ENCODE results near the gene SOX6. TPM values are rescaled to one million over a fixed set of nuclear protein-coding genes. Genes with fewer than 3 reads are reported as not detected.

Gene SOX6
- 0.04 TPM for polyA plus RNA-seq (2013)

GRCh38 chr11:16356057-16356760 is at the start of gene SOX6:
TSS of gene SOX6 (minus strand) at chr11:16356546. CDS start at chr11:16341248, 15,298 bp downstream.
- Histone ChIP-seq H3K27ac (ENCODE audit: insufficient read depth in 1 of 2, low read depth in 1 of 2, low read length in 2 of 2, poor library complexity in 1 of 2, severe bottlenecking in 2 of 2) (no peak within 1 kb of the TSS), H3K4me1 (ENCODE audit: control extremely low read depth in 1 of 4, control insufficient read depth in 4 of 4, insufficient read depth in 4 of 4, low read length in 3 of 4) (peaks cover 3 to 18% (median 4%) of the 10 kb centered on the region in 4 experiments), H3K9me3 (ENCODE audit: control extremely low read depth in 1 of 5, control insufficient read depth in 4 of 5, insufficient read depth in 2 of 5, low read depth in 1 of 5, low read length in 4 of 5) (no peaks in the 10 kb centered on the region), H3K27me3 (replicated peaks in 2 of 5; ENCODE audit: control insufficient read depth in 4 of 5, insufficient read depth in 5 of 5, low read length in 4 of 5) (no peaks in the 10 kb centered on the region), H3K4me3 (ENCODE audit: control insufficient read depth in 1 of 7, extremely low read depth in 1 of 7, insufficient read depth in 4 of 7, low read depth in 2 of 7, low read length in 6 of 7) (peak within 1 kb of the TSS in 1 of 7 experiments; percentile 24), H3K36me3 (ENCODE audit: control insufficient read depth in 4 of 4, insufficient read depth in 4 of 4, low read length in 3 of 4) (no peaks in the 10 kb centered on the region)
- 14% methylated on average over 3 of the region's 3 CpGs for WGBS (ENCODE audit: insufficient coverage)
- DNase-seq: peak; percentile 14 to 63 (median 50)
- ChIA-PET CTCF (no interaction called here), POLR2A (interaction anchor here (0.6 kb wide), 1 partner anchor 41 kb away, joined by 3 read pairs; no protein-coding TSS in a partner anchor)

- CTCF ChIA-PET: no interaction called here
- POLR2A ChIA-PET: interaction anchor here (0.6 kb wide), 1 partner anchor 10 kb away, joined by 3 read pairs; no protein-coding TSS in a partner anchor
- no peak overlapping the region for H3K4me3 ChIP-seq (ENCODE audit: control insufficient read depth in 1 of 7, extremely low read depth in 1 of 7, insufficient read depth in 4 of 7, low read depth in 2 of 7, low read length in 6 of 7)
- H3K27ac ChIP-seq (ENCODE audit: insufficient read depth in 1 of 2, low read depth in 1 of 2, low read length in 2 of 2, poor library complexity in 1 of 2, severe bottlenecking in 2 of 2): no peak overlapping the region
- H3K4me1 ChIP-seq (ENCODE audit: control extremely low read depth in 1 of 4, control insufficient read depth in 4 of 4, insufficient read depth in 4 of 4, low read length in 3 of 4): peaks cover 0 to 2% (median 0%) of the 10 kb centered on the region in 4 experiments
- no peaks in the 10 kb centered on the region for H3K27me3 ChIP-seq (replicated peaks in 2 of 5; ENCODE audit: control insufficient read depth in 4 of 5, insufficient read depth in 5 of 5, low read length in 4 of 5)
- 100% methylated on average over 2 of the region's 4 CpGs for WGBS (ENCODE audit: insufficient coverage)
- H3K36me3 ChIP-seq (ENCODE audit: control insufficient read depth in 4 of 4, insufficient read depth in 4 of 4, low read length in 3 of 4): no peaks in the 10 kb centered on the region
- no peak for DNase-seq
- H3K9me3 ChIP-seq (ENCODE audit: control extremely low read depth in 1 of 5, control insufficient read depth in 4 of 5, insufficient read depth in 2 of 5, low read depth in 1 of 5, low read length in 4 of 5): no peaks in the 10 kb centered on the region
Observed at GRCh38 chr11:16404781-16405285, 48.5 kb upstream of the SOX6 start.

- DNase-seq: no peak
- ChIA-PET POLR2A (interaction anchor here (0.7 kb wide), 1 partner anchor 1846 kb away, joined by 3 read pairs; no protein-coding TSS in a partner anchor), CTCF (no interaction called here)
- Histone ChIP-seq H3K27me3 (replicated peaks in 2 of 5; ENCODE audit: control insufficient read depth in 4 of 5, insufficient read depth in 5 of 5, low read length in 4 of 5) (no peaks in the 10 kb centered on the region), H3K36me3 (ENCODE audit: control insufficient read depth in 4 of 4, insufficient read depth in 4 of 4, low read length in 3 of 4) (no peaks in the 10 kb centered on the region), H3K4me3 (ENCODE audit: control insufficient read depth in 1 of 7, extremely low read depth in 1 of 7, insufficient read depth in 4 of 7, low read depth in 2 of 7, low read length in 6 of 7) (no peak overlapping the region), H3K4me1 (ENCODE audit: control extremely low read depth in 1 of 4, control insufficient read depth in 4 of 4, insufficient read depth in 4 of 4, low read length in 3 of 4) (peaks cover 0 to 2% (median 0%) of the 10 kb centered on the region in 4 experiments), H3K27ac (ENCODE audit: insufficient read depth in 1 of 2, low read depth in 1 of 2, low read length in 2 of 2, poor library complexity in 1 of 2, severe bottlenecking in 2 of 2) (no peak overlapping the region), H3K9me3 (ENCODE audit: control extremely low read depth in 1 of 5, control insufficient read depth in 4 of 5, insufficient read depth in 2 of 5, low read depth in 1 of 5, low read length in 4 of 5) (no peaks in the 10 kb centered on the region)
- no CpG with 5 or more reads among the region's 1 CpG for WGBS (ENCODE audit: insufficient coverage)
Observed at GRCh38 chr11:16403851-16404250, 47.5 kb upstream of the SOX6 start.

- Histone ChIP-seq H3K4me1 (ENCODE audit: control extremely low read depth in 1 of 4, control insufficient read depth in 4 of 4, insufficient read depth in 4 of 4, low read length in 3 of 4) (peaks cover 0 to 2% (median 0%) of the 10 kb centered on the region in 4 experiments), H3K27me3 (replicated peaks in 2 of 5; ENCODE audit: control insufficient read depth in 4 of 5, insufficient read depth in 5 of 5, low read length in 4 of 5) (no peaks in the 10 kb centered on the region), H3K27ac (ENCODE audit: insufficient read depth in 1 of 2, low read depth in 1 of 2, low read length in 2 of 2, poor library complexity in 1 of 2, severe bottlenecking in 2 of 2) (no peak overlapping the region), H3K4me3 (ENCODE audit: control insufficient read depth in 1 of 7, extremely low read depth in 1 of 7, insufficient read depth in 4 of 7, low read depth in 2 of 7, low read length in 6 of 7) (no peak overlapping the region), H3K9me3 (ENCODE audit: control extremely low read depth in 1 of 5, control insufficient read depth in 4 of 5, insufficient read depth in 2 of 5, low read depth in 1 of 5, low read length in 4 of 5) (no peaks in the 10 kb centered on the region), H3K36me3 (ENCODE audit: control insufficient read depth in 4 of 4, insufficient read depth in 4 of 4, low read length in 3 of 4) (no peaks in the 10 kb centered on the region)
- CTCF ChIA-PET: no interaction called here
- POLR2A ChIA-PET: no interaction called here
- WGBS (ENCODE audit: insufficient coverage): no CpG with 5 or more reads among the region's 2 CpGs
- peak in 2 of 3 donors; percentile 1 to 4 for DNase-seq
Observed at GRCh38 chr11:16403448-16403803, 47.1 kb upstream of the SOX6 start.

GRCh38 chr11:16402654-16403447 is 46.5 kb upstream of the SOX6 start:
- Histone ChIP-seq H3K36me3 (ENCODE audit: control insufficient read depth in 4 of 4, insufficient read depth in 4 of 4, low read length in 3 of 4) (no peaks in the 10 kb centered on the region), H3K27ac (ENCODE audit: insufficient read depth in 1 of 2, low read depth in 1 of 2, low read length in 2 of 2, poor library complexity in 1 of 2, severe bottlenecking in 2 of 2) (no peak overlapping the region), H3K27me3 (replicated peaks in 2 of 5; ENCODE audit: control insufficient read depth in 4 of 5, insufficient read depth in 5 of 5, low read length in 4 of 5) (no peaks in the 10 kb centered on the region), H3K9me3 (ENCODE audit: control extremely low read depth in 1 of 5, control insufficient read depth in 4 of 5, insufficient read depth in 2 of 5, low read depth in 1 of 5, low read length in 4 of 5) (no peaks in the 10 kb centered on the region), H3K4me1 (ENCODE audit: control extremely low read depth in 1 of 4, control insufficient read depth in 4 of 4, insufficient read depth in 4 of 4, low read length in 3 of 4) (peaks cover 0 to 2% (median 0%) of the 10 kb centered on the region in 4 experiments), H3K4me3 (ENCODE audit: control insufficient read depth in 1 of 7, extremely low read depth in 1 of 7, insufficient read depth in 4 of 7, low read depth in 2 of 7, low read length in 6 of 7) (no peak overlapping the region)
- ChIA-PET CTCF (no interaction called here), POLR2A (no interaction called here)
- WGBS (ENCODE audit: insufficient coverage): 95% methylated on average over 4 of the region's 5 CpGs
- no peak for DNase-seq

GRCh38 chr11:16397390-16397789 is 41.0 kb upstream of the SOX6 start:
- POLR2A ChIA-PET: no interaction called here
- Histone ChIP-seq H3K4me1 (ENCODE audit: control extremely low read depth in 1 of 4, control insufficient read depth in 4 of 4, insufficient read depth in 4 of 4, low read length in 3 of 4) (no peaks in the 10 kb centered on the region), H3K36me3 (ENCODE audit: control insufficient read depth in 4 of 4, insufficient read depth in 4 of 4, low read length in 3 of 4) (no peaks in the 10 kb centered on the region), H3K4me3 (ENCODE audit: control insufficient read depth in 1 of 7, extremely low read depth in 1 of 7, insufficient read depth in 4 of 7, low read depth in 2 of 7, low read length in 6 of 7) (no peak overlapping the region), H3K27me3 (replicated peaks in 2 of 5; ENCODE audit: control insufficient read depth in 4 of 5, insufficient read depth in 5 of 5, low read length in 4 of 5) (no peaks in the 10 kb centered on the region), H3K9me3 (ENCODE audit: control extremely low read depth in 1 of 5, control insufficient read depth in 4 of 5, insufficient read depth in 2 of 5, low read depth in 1 of 5, low read length in 4 of 5) (no peaks in the 10 kb centered on the region), H3K27ac (ENCODE audit: insufficient read depth in 1 of 2, low read depth in 1 of 2, low read length in 2 of 2, poor library complexity in 1 of 2, severe bottlenecking in 2 of 2) (no peak overlapping the region)
- no peak for DNase-seq
- CTCF ChIA-PET: no interaction called here
- WGBS (ENCODE audit: insufficient coverage): no CpG with 5 or more reads among the region's 2 CpGs

GRCh38 chr11:16395601-16396000 is 39.3 kb upstream of the SOX6 start:
- Histone ChIP-seq H3K36me3 (ENCODE audit: control insufficient read depth in 4 of 4, insufficient read depth in 4 of 4, low read length in 3 of 4) (no peaks in the 10 kb centered on the region), H3K27me3 (replicated peaks in 2 of 5; ENCODE audit: control insufficient read depth in 4 of 5, insufficient read depth in 5 of 5, low read length in 4 of 5) (no peaks in the 10 kb centered on the region), H3K27ac (ENCODE audit: insufficient read depth in 1 of 2, low read depth in 1 of 2, low read length in 2 of 2, poor library complexity in 1 of 2, severe bottlenecking in 2 of 2) (no peak overlapping the region), H3K4me1 (ENCODE audit: control extremely low read depth in 1 of 4, control insufficient read depth in 4 of 4, insufficient read depth in 4 of 4, low read length in 3 of 4) (no peaks in the 10 kb centered on the region), H3K4me3 (ENCODE audit: control insufficient read depth in 1 of 7, extremely low read depth in 1 of 7, insufficient read depth in 4 of 7, low read depth in 2 of 7, low read length in 6 of 7) (no peak overlapping the region), H3K9me3 (ENCODE audit: control extremely low read depth in 1 of 5, control insufficient read depth in 4 of 5, insufficient read depth in 2 of 5, low read depth in 1 of 5, low read length in 4 of 5) (no peaks in the 10 kb centered on the region)
- ChIA-PET CTCF (no interaction called here), POLR2A (no interaction called here)
- DNase-seq: no peak
- no CpG with 5 or more reads among the region's 1 CpG for WGBS (ENCODE audit: insufficient coverage)
